GM12878 (cell line): ENCODE results near the gene SOX5. TPM values are rescaled to one million over a fixed set of nuclear protein-coding genes. Genes with fewer than 3 reads are reported as not detected.
"Not testable (repeated sequence)": the region's sequence is repeated elsewhere in the genome, so short reads cannot be mapped to it uniquely, and the experiment has no call there.

Experiments
- ATAC-seq: fragments of 200-7000 bp; cut with Tn5 transposase; 3 replicates; pipeline ENCODE4 v1.9.1; 2020; ENCODE audit warnings: mild to moderate bottlenecking, moderate library complexity
- BruUV-seq: library from RNA; stranded (reverse); fragments of 400-500 nt; replicated peaks from 2 replicates; lab custom pipeline; 2021; lab: Mats Ljungman, UMichigan
- CTCF ChIA-PET: fragments of 300-600 bp; sonication (Branson Sonifier 250); formaldehyde crosslinking; extraction: SDS; loops from one replicate; lab custom pipeline; 2021; ENCODE audit warnings: inconsistent platforms; lab: Yijun Ruan, JAX
- POLR2A ChIA-PET: fragments of 350-600 bp; formaldehyde crosslinking; extraction: SDS; loops from one replicate; lab custom pipeline; 2021; ENCODE audit warnings: inconsistent platforms; lab: Charles Lee
- RAD21 ChIA-PET: fragments of 300-600 bp; sonication (Branson Sonifier 250); formaldehyde crosslinking; loops from one replicate; lab custom pipeline; 2023; ENCODE audit warnings: antibody characterized with exemption; ENCODE audit not compliant: unreplicated experiment; lab: Charles Lee
- SMC1A ChIA-PET: fragments of 300-600 bp; sonication (Branson Sonifier 250); formaldehyde crosslinking; loops from one replicate; lab custom pipeline; 2023; ENCODE audit not compliant: unreplicated experiment, uncharacterized antibody; lab: Charles Lee
- DNase-seq: peaks from one replicate; pipeline ENCODE4 v3.0.0-alpha.2; 2011; ENCODE audit warnings: low read depth, low spot score
- FAIRE-seq: peaks from 3 replicates; lab custom pipeline; 2011; peaks lifted over from hg19 to GRCh38; lab: Jason Lieb, UNC
- H2AFZ ChIP-seq: 2 replicates; pipeline ENCODE4 v1.6.0; 2011; ENCODE audit warnings: low read depth, low read length, control low read depth; ENCODE audit not compliant: control insufficient read depth
- H3K27ac ChIP-seq: 2 replicates; pipeline ENCODE4 v1.5.1; 2011; ENCODE audit warnings: control low read depth; ENCODE audit not compliant: control insufficient read depth, insufficient read depth
- H3K27me3 ChIP-seq, 2 experiments: replicated peaks in 1 of 2; 2 replicates each; pipeline versions ENCODE4 v1.6.0 to v1.6.1; 2011; ENCODE audit warnings: low read length in 1 of 2; ENCODE audit not compliant: control insufficient read depth in 2 of 2, insufficient read depth in 2 of 2
- H3K36me3 ChIP-seq, 2 experiments: 2 replicates each; pipeline ENCODE4 v1.5.1; 2011; ENCODE audit warnings: low read length in 1 of 2; ENCODE audit not compliant: control insufficient read depth in 2 of 2, insufficient read depth in 2 of 2
- H3K4me1 ChIP-seq: 2 replicates; pipeline ENCODE4 v1.6.1; 2011; ENCODE audit warnings: mild to moderate bottlenecking, low read length, moderate library complexity, mixed read lengths; ENCODE audit not compliant: control insufficient read depth, insufficient read depth
- H3K4me2 ChIP-seq: 2 replicates; pipeline ENCODE4 v1.6.0; 2011; ENCODE audit warnings: control low read depth; ENCODE audit not compliant: control insufficient read depth, insufficient read depth
- H3K4me3 ChIP-seq: fragments of 200-600 bp; sonication (generic); 2 replicates; pipeline ENCODE4 v1.5.1; 2016
- H3K79me2 ChIP-seq: 2 replicates; pipeline ENCODE4 v1.6.0; 2011; ENCODE audit warnings: low read length; ENCODE audit not compliant: control insufficient read depth, insufficient read depth
- H3K9ac ChIP-seq: 2 replicates; pipeline ENCODE4 v1.8.0; 2011; ENCODE audit warnings: low read length, control low read depth, mixed read lengths; ENCODE audit not compliant: control insufficient read depth, insufficient read depth
- H3K9me3 ChIP-seq: replicated peaks from 3 replicates; pipeline ENCODE4 v1.5.1; 2011; ENCODE audit warnings: mild to moderate bottlenecking, low read length; ENCODE audit not compliant: control insufficient read depth, insufficient read depth
- H4K20me1 ChIP-seq: 2 replicates; pipeline ENCODE4 v1.6.0; 2011; ENCODE audit not compliant: control insufficient read depth, insufficient read depth
- CBX3 ChIP-seq: fragments of 200-600 bp; sonication (generic); IDR thresholded peaks from 2 replicates; pipeline ENCODE4 v1.6.1; 2016; ENCODE audit warnings: low read depth, borderline replicate concordance
- IKZF2 ChIP-seq, 2 experiments: fragments of 450-650 bp; IDR thresholded peaks; 2 replicates each; pipeline ENCODE4 v1.6.1; 2017; ENCODE audit warnings: mild to moderate bottlenecking in 2 of 2, moderate library complexity in 2 of 2
- NFYA ChIP-seq: IDR thresholded peaks from 2 replicates; pipeline ENCODE4 v1.6.1; 2011; ENCODE audit warnings: low read depth, mild to moderate bottlenecking, low read length, improper control_type of control experiment, borderline replicate concordance
- SIX5 ChIP-seq: IDR thresholded peaks from 2 replicates; pipeline ENCODE4 v1.6.1; 2011; ENCODE audit warnings: mild to moderate bottlenecking, low read depth, low read length, moderate library complexity; ENCODE audit not compliant: severe bottlenecking
- SRF ChIP-seq, 2 experiments: IDR thresholded peaks; 2 replicates each; pipeline ENCODE4 v1.6.1; 2011; ENCODE audit warnings: low read depth in 2 of 2, low read length in 2 of 2, mild to moderate bottlenecking in 1 of 2, moderate library complexity in 1 of 2
- TCF12 ChIP-seq: IDR thresholded peaks from 2 replicates; pipeline ENCODE4 v1.6.1; 2011; ENCODE audit warnings: low read depth, mild to moderate bottlenecking, low read length
- WGBS: methylation state at CpG from one replicate; pipeline ENCODE4 v1.1.6; 2016; ENCODE audit warnings: low lambda C conversion rate; ENCODE audit not compliant: insufficient replicate concordance, insufficient coverage; ENCODE audit errors: missing lambda C conversion rate; 5-methylcytosine and 5-hydroxymethylcytosine counted together
- in situ Hi-C: fragments of 300-500 bp; cut with MboI; formaldehyde crosslinking; loops from 9 replicates; pipeline ENCODE4 v1.14.3; 2018; ENCODE audit warnings: mixed read lengths
- intact Hi-C: fragments of 100-400 bp; cut with micrococcal nuclease; formaldehyde crosslinking; loops from one replicate; pipeline ENCODE4 v1.14.2; 2022; ENCODE audit not compliant: unreplicated experiment
- polyA plus RNA-seq, 11 experiments: library from polyadenylated mRNA; depleted of rRNA in 4 of 11; unstranded in 6 of 11; stranded (reverse) in 5 of 11; fragments of >200 nt; fragmentation: Nextera tagmentation in 4 of 11; fragmentation: Illumina TruSeq in 1 of 11; extraction: Ambion mirVana in 4 of 11; extraction: Trizol in 1 of 11; gene quantifications; 1 replicate in 1 of 11; 2 replicates in 10 of 11; pipeline versions ENCODE4 v1.2.1 to v1.2.3, GENCODE V29; 2011 to 2016; ENCODE audit warnings: inconsistent platforms in 2 of 11, missing spikeins in 2 of 11, low read depth in 1 of 11
- total RNA-seq, 4 experiments: library from RNA; depleted of rRNA in 3 of 4; stranded (reverse); fragments of >200 nt in 3 of 4; fragmentation: Illumina TruSeq in 1 of 4; extraction: Trizol in 1 of 4; gene quantifications; 2 replicates each; pipeline versions ENCODE4 v1.2.1 to v1.2.3, GENCODE V29; 2013 to 2021

Gene SOX5
- total and polyA plus RNA-seq, 10 of the 15 experiments (the other 5 are each of a cell fraction or from before 2014, with no cell fraction given), result 0.08 to 1.0 (median 0.24) TPM

GRCh38 chr12:23824358-23824757, 125.1 kb downstream of the SOX5 start:
- ATAC-seq, result no peak
- in situ Hi-C loops, result no loop called here
- WGBS, result 42% methylated on average over 8 of the region's 8 CpGs

GRCh38 chr12:23822883-23823282, 126.6 kb downstream of the SOX5 start:
- in situ Hi-C loops, POLR2A ChIA-PET, intact Hi-C loops, H3K9me3 ChIP-seq, H3K79me2 ChIP-seq, H3K4me1 ChIP-seq, H3K9ac ChIP-seq, DNase-seq, BruUV-seq, SMC1A ChIA-PET, H4K20me1 ChIP-seq, FAIRE-seq, H2AFZ ChIP-seq, RAD21 ChIA-PET, H3K36me3 ChIP-seq, H3K4me2 ChIP-seq, H3K4me3 ChIP-seq, H3K27me3 ChIP-seq, H3K27ac ChIP-seq, ATAC-seq: not testable (repeated sequence)
- CTCF ChIA-PET, result interaction anchor here (0.9 kb wide), 1 partner anchor 11 kb away, joined by 3 read pairs; no protein-coding TSS in a partner anchor

More at GRCh38 chr12:23824358-23824757, 125.1 kb downstream of the SOX5 start:
- H3K27me3 ChIP-seq, result no peaks in the 10 kb centered on the region
- no peaks in the 10 kb centered on the region for H3K36me3 ChIP-seq
- DNase-seq (no peak), FAIRE-seq (no peak)
- no TSS peak for BruUV-seq
- ChIA-PET SMC1A (no interaction called here), POLR2A (no interaction called here), RAD21 (no interaction called here), CTCF (no interaction called here)
- no peak overlapping the region for H3K4me2 ChIP-seq
- intact Hi-C loops, result no loop called here
- TF ChIP-seq TCF12, result no peak
- no peak for TF ChIP-seq SRF (IDR thresholded peaks at IDR 0.05; ENCODE audit: low read depth in 2 of 2, low read length in 2 of 2)
- no peak for TF ChIP-seq CBX3
- TF ChIP-seq NFYA, result no peak
- no peak for TF ChIP-seq IKZF2 (IDR thresholded peaks at IDR 0.05)
- TF ChIP-seq SIX5, result no peak
- H4K20me1 ChIP-seq, result no peaks in the 10 kb centered on the region
- no peak overlapping the region for H3K27ac ChIP-seq
- no peaks in the 10 kb centered on the region for H3K4me1 ChIP-seq
- H2AFZ ChIP-seq, result no peak overlapping the region
- H3K9ac ChIP-seq, result no peak overlapping the region
- H3K4me3 ChIP-seq, result no peak overlapping the region
- no peaks in the 10 kb centered on the region for H3K79me2 ChIP-seq
- no peaks in the 10 kb centered on the region for H3K9me3 ChIP-seq
